ENCODE measurements around the gene RELB.

GRCh38 chr19:45023048-45023447, 21.8 kb downstream of the RELB start:
- TF ChIP-seq TAF1 (IDR thresholded peaks at IDR 0.05; ENCODE audit: borderline replicate concordance, insufficient read depth, low read length) (no peak), SIN3A (IDR thresholded peaks at IDR 0.05; ENCODE audit: borderline replicate concordance, insufficient read depth, low read length) (no peak)

Measured in PFSK-1 (cell line).